GM18873 (cell line): ENCODE results near the gene KCNT2.

Experiments used
- ATAC-seq: cut with Tn5 transposase; IDR thresholded peaks from one replicate; pipeline ENCODE4 v1.9.1; 2021; ENCODE audit warnings: mild to moderate bottlenecking, moderate library complexity, moderate number of reproducible peaks; ENCODE audit not compliant: unreplicated experiment, low FRiP score

Gene KCNT2

DNA sequence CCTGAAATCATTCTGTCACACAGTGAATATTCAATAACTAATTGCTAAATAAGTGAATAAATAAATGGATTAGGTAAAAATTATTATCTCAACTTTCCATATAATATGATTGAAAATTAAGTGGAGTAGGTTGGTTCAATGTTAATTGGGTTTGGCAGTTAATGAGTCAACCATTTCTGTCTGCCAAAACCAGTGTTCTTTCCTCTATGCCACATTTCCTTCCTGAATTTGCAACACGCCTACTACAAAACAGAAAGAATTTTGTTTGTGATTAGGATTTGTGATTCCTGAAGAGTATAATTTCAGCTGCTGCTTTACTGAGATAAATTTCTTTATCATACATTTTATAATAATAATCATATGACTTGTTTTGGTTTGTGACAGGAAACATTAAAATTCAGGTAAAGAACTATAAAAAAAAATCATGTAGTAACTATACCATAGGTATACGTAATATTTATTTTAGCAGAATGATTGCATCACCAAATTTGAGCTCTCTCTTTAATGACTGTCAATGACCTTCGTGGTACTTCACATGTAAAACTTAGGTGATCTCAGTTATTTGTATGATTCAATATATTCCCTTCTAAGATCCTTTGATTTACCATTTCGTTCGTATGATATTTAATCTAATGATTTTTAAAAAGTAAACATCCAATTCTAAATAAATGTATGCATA, 241.3 kb downstream of the KCNT2 start:
- ATAC-seq = no peak

DNA sequence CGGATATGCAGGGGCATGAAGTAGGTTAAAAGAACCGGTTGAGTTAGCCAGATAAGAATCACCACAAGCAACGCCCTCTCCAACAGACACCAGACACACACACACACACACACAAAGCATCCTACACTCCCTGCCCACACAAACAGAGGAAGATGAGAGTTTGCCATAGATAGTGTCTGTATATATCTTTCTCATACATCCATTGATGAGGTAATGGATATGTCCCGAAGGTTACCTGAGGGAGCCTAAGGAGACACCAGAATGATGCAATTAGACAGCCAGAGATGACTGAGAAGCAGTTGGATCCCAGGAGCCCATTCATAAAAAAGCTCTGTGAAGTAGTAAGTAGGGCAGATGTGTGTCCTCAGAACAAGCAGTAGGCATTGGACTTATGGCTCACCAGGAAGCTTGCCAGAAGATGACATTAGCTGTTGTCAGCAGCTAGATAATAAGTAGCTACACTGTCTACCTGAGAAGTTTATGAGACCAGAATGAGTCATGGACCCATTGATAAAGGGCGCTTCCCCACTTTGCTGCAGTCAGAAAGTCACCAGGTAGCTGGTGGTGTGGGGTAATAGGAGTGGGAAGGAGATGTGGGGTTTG, 247.0 kb downstream of the KCNT2 start:
- ATAC-seq = no peak

DNA sequence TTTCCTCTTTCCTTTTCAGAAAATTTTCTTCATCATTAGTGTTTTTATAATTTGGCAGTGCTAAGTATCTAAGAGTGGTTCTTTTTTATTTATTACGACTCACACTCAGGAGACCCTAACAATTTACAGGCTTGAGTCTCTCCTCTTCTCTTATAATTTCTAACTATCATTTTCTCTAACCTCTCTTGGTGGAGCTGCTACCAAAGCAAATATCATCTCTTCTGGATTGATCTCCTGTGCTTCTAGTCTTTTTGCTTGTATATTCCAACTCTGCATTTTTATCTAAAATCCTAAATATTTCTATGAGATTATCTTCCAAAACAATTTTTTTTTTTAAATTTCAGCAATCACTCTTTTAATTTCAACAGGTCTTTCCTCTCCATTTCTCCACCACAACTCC, 250.3 kb downstream of the KCNT2 start:
- ATAC-seq = no peak

DNA sequence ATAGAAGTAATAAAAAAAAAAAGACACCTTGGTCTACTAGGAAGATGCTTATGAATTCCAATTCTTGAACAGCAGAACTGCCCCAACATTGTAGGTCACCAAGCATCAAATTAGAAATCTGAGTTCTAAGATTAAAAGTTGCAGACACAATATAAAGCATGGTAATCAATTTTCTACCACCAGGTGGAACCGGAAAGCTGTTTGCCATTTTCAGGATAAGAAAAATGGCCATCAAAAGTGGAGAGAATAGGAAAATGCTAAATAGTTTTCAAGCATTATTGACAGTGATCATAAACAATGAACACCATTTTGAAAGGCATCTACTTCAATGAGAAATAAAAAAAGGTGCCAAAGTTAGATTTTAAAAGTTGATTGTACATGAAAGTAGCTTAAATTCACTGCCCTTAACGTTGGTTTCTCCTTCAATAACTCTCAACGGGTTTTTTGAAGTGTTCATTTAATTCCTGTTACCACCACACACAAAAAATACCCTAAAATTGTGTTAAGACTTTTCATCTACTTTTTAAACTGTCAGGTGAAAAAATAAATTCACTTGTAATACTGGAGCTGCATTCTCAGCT, 252.9 kb downstream of the KCNT2 start:
- no peak for ATAC-seq

DNA sequence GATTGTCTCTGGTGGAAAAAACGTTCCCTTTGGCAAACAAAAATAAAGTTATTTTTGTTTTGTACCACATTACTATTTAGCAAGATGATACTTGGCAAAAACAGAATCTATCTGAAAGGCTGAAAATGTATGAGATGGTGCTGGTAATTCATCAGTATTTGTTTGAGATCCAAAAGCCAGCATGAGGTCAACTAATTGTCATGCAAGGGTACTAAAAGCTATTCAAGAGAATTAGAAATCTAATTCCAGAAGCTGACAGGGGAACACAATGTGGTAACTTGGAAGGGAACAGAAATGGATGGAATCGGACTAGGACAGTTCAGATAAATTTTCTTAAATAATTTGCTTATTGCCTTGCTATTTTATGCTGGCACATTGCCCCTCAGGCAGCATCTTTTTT, 263.8 kb downstream of the KCNT2 start:
- ATAC-seq = no peak

DNA sequence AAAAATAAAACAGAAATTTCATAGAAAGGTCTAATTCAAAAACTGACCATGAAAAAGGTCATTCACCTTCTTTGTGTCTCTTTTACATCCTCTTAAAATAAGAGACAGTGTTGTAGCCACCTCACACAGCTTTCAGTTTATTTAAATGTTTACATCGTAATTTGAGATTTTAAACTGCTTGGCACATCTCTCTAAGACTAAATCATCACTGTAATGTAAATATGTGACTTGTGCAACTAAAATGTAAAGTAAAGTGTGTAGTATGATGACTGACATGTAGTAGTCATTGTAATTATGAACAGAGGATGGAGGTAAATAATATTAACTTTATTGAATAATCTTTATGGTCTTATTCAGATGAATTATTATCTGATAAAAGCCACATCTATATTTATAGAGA, 283.9 kb downstream of the KCNT2 start:
- ATAC-seq = no peak

DNA sequence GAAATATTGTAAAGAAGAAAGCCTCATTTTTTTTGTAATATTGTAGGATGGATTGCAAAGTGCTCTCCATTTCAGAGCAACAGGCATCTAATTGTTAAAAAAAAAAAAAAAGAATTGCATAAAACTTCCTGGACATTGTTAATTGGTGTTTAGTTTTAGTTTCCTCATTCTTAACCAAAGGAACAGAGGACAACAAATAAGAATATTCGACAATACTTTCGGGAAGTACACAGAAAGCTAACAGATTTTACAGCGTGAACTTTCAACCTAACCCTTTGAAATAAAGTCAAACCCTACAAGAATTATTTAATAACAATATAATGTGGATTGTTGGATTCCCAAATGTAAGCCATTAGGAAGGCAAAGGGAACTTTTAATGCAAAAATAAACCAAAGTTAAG, 284.4 kb downstream of the KCNT2 start:
- ATAC-seq = no peak

DNA sequence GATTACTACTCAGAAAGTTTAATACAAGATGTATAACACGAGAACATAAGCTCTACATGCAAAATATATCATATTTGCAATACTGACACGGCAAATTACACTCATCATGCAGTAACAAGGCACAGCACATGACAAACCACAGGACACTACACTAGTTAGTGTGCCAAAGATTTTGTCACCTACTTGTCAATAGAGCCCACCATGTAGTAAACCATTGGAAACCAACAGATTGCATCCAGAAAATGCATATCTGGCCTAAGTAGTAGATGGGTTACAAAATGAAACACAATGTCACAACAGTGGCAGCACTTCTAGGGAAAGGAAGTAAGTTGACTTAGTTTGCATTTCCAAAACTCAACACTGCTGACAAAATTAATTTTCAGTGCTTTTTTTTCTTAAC, 288.9 kb downstream of the KCNT2 start:
- no peak for ATAC-seq

DNA sequence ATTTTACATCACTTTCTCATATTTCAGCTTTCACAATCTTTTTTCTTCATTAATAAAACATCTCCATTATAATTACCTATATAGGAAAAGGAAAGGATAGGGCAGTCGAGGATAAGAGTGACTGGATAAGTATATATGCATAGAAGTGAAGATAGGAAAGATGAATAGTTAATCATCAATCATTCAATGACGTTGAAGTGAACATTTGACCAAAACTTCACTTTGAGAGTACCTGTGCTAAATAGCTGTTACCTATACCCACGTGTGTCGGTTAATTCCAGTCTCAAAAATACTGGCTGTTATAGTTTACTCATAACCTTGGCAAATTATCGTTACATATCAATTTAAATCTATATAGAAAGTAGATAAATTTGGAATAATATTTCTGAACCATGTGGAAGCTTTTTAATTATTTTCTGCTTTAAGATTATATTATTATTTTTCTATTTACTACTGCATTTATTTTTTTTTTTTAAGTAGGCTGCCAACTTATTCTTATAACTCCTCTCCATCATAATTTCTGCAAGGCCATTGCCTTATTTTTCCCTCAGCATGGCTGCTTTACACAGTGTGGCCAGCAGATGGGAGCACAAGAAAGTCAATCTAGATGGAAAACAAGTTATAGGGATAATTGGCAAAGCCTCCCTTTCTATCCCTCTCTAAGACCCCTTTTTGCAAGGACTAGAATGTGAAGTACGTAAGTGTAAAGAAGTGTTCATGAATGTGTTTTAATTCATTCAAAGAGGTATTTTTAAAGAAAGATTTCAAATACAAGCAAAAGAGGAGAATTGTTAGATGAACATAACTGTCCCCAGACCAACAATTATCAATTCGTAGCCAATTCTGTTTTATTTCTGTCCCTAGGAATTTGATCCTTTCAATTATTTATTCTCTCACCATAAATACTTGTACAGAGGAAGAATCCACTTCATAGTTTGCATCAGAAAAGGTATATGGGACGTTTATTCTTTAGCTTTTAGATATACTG, 290.4 kb downstream of the KCNT2 start:
- no peak for ATAC-seq

DNA sequence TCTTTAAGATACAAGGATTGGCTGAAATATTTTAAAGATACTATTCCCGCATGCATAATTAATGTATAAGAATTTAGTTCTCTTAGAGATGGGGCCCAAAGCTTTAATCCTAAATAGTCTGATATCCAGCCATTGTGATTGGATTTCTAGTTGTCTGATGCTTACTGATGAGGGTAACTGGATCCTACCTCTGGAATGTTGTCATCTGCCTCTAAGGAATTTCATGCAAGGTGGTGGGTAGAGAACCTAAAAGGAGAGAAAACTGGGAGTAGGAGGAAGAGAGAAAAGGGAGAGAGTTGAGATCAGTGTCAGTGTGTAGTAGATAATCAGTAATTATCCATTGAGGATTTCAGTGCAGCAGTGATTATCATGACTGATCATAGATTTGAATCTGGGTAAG, 295.5 kb downstream of the KCNT2 start:
- ATAC-seq = no peak

DNA sequence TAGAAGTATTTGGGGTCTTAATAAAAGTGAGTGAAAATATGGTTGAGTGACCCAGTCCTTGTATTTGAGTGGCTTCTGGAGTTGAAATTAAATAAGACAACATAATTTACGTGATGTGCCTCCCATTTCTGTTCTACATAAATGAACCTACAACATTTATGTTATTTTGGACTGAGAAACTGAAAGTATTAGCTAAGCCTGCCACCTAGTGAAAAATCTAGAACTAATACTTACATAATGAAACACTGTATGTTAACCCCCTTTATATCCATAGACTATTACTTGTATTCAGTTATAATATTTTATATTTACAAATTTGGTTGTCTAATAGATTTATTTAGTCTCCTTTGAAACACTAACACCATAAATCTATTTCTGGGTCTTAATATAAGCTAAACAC, 298.9 kb downstream of the KCNT2 start:
- ATAC-seq = no peak

DNA sequence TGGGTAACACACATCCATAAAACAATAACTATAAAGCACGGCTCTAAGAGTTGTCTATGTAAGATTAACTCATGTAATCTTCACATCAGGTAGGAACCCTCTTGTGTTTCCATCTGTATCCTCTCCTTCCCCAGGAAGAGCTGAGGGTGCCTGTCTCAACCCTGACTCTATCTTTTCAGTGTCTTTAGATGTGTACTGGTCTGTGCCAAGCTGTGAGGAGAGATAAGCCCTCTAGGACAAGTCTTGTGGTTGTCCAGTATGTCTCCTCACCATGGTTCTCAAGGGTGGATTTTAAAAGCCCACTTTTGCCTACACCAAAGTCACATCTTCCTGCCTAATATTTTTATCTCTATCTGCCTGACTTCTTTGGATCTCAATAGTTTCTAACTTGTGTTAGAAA, 300.1 kb downstream of the KCNT2 start:
- no peak for ATAC-seq

DNA sequence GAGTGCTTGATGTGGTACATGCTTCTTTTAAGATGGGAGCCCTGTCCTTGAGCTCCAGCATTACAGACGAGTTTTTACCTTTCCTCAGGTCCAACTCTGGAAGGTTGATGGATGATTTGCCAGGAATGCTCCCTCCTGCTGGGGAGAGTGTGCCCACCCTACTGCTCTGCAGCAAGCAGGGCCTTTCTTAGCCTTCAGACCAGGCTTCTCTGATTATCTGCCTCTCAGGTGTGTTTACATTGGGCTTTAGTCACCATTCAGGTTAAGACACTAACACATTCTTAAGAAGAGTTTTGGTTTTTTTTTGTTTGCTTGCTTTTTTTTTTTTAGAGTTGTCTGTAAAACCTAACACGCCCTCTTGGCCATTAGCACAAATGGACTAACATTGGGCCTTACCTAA, 301.8 kb downstream of the KCNT2 start:
- ATAC-seq = no peak

DNA sequence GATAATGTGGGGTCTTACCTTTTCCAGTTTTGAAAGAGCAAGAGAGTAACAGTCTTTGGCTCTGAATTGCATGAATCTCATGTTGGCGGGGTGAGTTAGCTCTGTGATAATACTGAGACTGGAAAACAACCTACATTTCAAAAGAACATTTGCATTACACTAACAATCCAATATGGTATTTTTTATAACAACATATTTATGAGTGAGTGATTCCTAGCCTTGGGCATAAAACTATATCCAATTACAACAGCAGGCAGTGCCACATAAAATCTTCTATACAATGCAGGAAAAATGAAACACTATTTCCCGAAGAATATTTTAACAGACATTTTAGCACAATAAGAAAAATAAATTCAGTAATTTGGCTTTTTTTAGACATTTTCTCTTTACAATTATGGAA, 303.0 kb downstream of the KCNT2 start:
- no peak for ATAC-seq

DNA sequence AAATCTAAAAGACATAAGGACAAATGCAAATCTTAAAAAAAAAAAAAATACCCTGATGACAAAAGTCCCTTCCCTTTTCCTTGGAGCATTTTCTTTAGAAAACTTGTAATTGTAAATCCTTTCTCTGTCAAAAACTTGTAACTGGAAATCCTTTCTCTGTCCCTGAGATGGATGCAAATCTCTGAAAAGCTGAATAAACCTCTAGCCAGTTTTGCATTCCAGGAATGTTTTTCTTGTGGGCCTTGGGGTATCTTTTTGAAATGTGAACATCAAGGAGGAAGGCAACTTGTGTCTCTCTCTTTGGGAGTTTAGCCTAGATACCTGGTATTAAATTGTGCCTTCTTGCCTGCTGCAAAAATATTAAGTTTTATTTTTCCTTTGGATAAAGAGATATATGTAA, 305.3 kb downstream of the KCNT2 start:
- ATAC-seq = no peak

DNA sequence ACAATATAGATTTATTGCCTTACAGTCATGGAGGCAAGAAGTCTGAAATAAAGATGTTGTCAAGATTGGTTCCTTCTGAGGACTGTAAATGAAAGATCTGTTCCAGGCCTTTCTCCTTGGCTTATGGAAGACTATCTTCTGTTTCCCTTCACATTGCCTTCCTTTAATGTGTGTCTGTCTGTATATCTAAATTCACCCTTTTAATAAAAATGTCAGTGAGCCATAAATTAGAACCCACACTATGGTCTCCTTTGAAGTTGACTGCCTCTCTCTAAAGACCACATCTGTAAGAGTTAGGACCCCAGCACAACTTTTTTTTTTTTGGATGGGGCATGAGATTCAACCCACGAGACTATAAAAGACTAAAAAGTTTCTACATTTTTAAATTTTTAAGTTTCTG, 305.8 kb downstream of the KCNT2 start:
- ATAC-seq = no peak

DNA sequence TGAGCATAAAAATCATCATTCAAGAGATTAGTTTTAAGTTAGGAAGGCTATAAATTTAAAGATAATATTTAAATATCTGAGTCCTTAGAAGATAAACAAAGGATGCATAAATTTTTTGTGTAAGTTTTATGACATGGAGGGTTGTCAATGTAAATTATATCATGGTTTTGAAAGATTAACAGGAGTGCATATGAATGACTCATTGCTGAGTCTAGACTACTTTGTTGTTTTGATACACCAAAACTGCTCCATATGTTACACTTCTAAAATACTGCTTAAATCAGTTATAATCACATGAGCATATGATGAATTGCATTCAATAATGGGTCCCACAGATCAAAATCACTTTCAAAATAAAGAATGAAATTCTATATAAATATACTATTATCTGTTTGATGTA, 312.5 kb downstream of the KCNT2 start:
- no peak for ATAC-seq

DNA sequence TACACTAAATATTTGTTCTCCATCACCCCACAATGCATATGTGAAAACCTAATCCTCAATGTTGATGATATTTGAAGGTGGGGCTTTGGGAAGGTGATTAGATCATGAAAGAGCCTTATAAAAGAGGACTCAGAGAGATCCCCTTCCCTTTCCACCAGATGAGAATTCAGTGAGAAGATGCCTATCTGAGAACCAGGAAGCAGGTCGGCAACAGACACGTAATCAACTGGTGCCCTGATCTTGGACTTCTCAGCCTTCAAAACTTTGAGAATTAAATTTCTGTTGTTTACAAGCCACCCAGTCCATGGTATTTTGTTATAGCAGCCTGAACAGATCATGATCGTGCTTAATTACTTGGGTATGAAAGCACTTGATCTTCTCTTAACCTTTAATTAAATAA, 329.4 kb downstream of the KCNT2 start:
- ATAC-seq = no peak

DNA sequence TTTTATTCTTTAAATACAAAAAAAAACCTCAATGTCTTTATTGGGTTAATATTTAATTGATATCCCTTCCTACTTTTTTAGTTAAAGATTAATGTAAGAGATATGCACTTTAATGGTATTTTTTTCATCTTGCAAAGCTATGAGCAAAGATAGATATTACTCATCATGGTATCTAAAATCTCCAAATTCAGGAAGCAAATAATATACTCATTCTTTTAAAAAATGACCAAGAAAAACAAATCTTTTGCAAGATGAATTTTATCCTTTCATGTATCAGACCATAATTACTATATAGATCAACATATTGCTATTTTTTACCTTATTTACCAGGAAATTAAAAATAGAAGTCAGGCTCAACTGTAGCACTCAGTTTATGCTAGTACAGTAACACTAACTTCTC, 330.4 kb downstream of the KCNT2 start:
- no peak for ATAC-seq

DNA sequence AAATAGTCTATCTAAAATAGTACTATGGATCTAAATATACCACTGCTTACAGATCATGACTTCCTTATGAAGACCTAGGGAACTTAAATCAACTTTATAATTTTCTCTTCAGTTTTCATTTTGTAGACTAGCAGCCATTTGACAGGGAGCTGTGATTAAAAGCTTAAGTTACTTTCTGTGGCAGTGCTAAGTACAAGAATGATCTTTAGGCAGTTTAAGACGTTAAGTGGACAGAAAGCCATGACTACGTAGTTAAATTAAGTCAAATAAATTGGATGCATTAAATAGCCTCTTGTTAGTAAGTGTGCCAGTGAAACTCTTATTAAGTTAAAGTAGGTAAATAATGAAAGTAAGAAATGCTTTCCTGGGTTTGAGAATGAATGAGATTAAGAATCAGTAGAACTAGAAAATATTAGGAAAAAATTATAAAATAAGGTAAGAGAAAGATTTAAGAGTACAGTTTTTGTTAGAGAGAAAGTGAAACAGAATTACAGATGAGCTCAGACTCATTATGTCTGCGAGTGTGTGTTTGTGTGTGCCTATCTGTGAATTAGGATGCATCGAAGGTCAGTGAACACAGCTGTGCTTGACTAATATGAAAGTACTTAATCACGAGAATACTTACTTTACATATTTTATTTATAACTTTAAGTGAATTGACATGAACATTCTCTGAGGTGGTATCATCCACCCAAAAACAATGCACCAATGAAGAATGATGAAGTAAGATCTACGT, 336.9 kb downstream of the KCNT2 start:
- ATAC-seq = no peak
